GM12891 (cell line): ENCODE measurements around the gene EDC4.

Experiments
- DNase-seq: peaks from one replicate; pipeline ENCODE4 v3.0.0; 2011; ENCODE audit warnings: low spot score; ENCODE audit not compliant: insufficient read length
- FAIRE-seq: peaks from 2 replicates; lab custom pipeline; 2011; peaks lifted over from hg19 to GRCh38; lab: Jason Lieb, UNC
- PAX5 ChIP-seq: IDR thresholded peaks from 2 replicates; pipeline ENCODE4 v1.6.1; 2011; ENCODE audit warnings: low read length, moderate library complexity, mild to moderate bottlenecking; ENCODE audit not compliant: insufficient read depth, severe bottlenecking
- POLR2A ChIP-seq: IDR thresholded peaks from 2 replicates; pipeline ENCODE4 v1.6.1; 2011; ENCODE audit warnings: low read depth, low read length, control low read depth
- POLR2AphosphoS5 ChIP-seq: IDR thresholded peaks from 2 replicates; pipeline ENCODE4 v1.6.1; 2011; ENCODE audit warnings: low read depth, low read length, control low read depth
- POU2F2 ChIP-seq: IDR thresholded peaks from 2 replicates; pipeline ENCODE4 v1.6.1; 2011; ENCODE audit warnings: low read depth, mild to moderate bottlenecking, control low read depth, low read length, moderate library complexity
- SPI1 ChIP-seq: IDR thresholded peaks from 2 replicates; pipeline ENCODE4 v1.6.1; 2011; ENCODE audit warnings: low read depth, low read length, control low read depth
- TAF1 ChIP-seq: IDR thresholded peaks from 2 replicates; pipeline ENCODE4 v1.6.1; 2011; ENCODE audit warnings: low read depth, low read length, control low read depth

The EDC4 gene

GRCh38 chr16:67847064-67847861 lies 25.6 kb upstream of the EDC4 start, which contains the start of gene CENPT:
TSS of gene CENPT (minus strand) at chr16:67847693. CDS start at chr16:67833859, 13,834 bp downstream.
- TF ChIP-seq SPI1, result no peak
- TF ChIP-seq POLR2AphosphoS5, result no peak
- TF ChIP-seq TAF1, result no peak; the same call in 1 of the 2 replicates
- no peak for TF ChIP-seq POLR2A
- no peak for TF ChIP-seq POU2F2
- no peak for TF ChIP-seq PAX5
- FAIRE-seq, result no peak
- peak; percentile 80 for DNase-seq

GRCh38 chr16:67848118-67848517 lies 24.7 kb upstream of the EDC4 start:
- no peak for FAIRE-seq
- no peak for TF ChIP-seq POU2F2
- no peak for TF ChIP-seq POLR2AphosphoS5
- TF ChIP-seq POLR2A, result no peak
- no peak for TF ChIP-seq PAX5
- TF ChIP-seq SPI1, result no peak
- TF ChIP-seq TAF1, result no peak

GRCh38 chr16:67853670-67854069 lies 19.2 kb upstream of the EDC4 start:
- no peak for FAIRE-seq
- no peak for DNase-seq
- TF ChIP-seq POLR2AphosphoS5, result no peak
- TF ChIP-seq PAX5, result no peak
- TF ChIP-seq POU2F2, result no peak
- TF ChIP-seq SPI1, result no peak
- TF ChIP-seq POLR2A, result no peak
- TF ChIP-seq TAF1, result no peak

More at GRCh38 chr16:67848118-67848517, 24.7 kb upstream of the EDC4 start:
- DNase-seq, result no peak

- TF ChIP-seq TAF1 (no peak), POU2F2 (no peak), POLR2A (no peak), PAX5 (no peak), POLR2AphosphoS5 (no peak), SPI1 (no peak)
- no peak for DNase-seq
- no peak for FAIRE-seq
Observed at GRCh38 chr16:67855789-67856188, 17.1 kb upstream of the EDC4 start.

- DNase-seq (no peak), FAIRE-seq (no peak)
- no peak for TF ChIP-seq POLR2A
- no peak for TF ChIP-seq PAX5
- no peak for TF ChIP-seq POLR2AphosphoS5
- no peak for TF ChIP-seq SPI1
- no peak for TF ChIP-seq TAF1
- no peak for TF ChIP-seq POU2F2
Observed at GRCh38 chr16:67856927-67857546, 15.8 kb upstream of the EDC4 start.

GRCh38 chr16:67857547-67858233 lies 15.2 kb upstream of the EDC4 start:
- DNase-seq, result no peak

GRCh38 chr16:67858500-67858899 lies 14.4 kb upstream of the EDC4 start:
- no peak for FAIRE-seq
- DNase-seq, result no peak
- no peak for TF ChIP-seq POLR2A
- TF ChIP-seq SPI1, result no peak
- TF ChIP-seq PAX5, result no peak
- no peak for TF ChIP-seq TAF1
- no peak for TF ChIP-seq POLR2AphosphoS5
- no peak for TF ChIP-seq POU2F2

More at GRCh38 chr16:67857547-67858233, 15.2 kb upstream of the EDC4 start:
- TF ChIP-seq SPI1 (peak; percentile 64), TAF1 (no peak)
- no peak for FAIRE-seq

- DNase-seq, result no peak
- TF ChIP-seq SPI1 (no peak), POU2F2 (no peak), POLR2AphosphoS5 (no peak; the same call in 1 of the 2 replicates), TAF1 (no peak), PAX5 (no peak), POLR2A (no peak)
Observed at GRCh38 chr16:67860589-67861398, 12.1 kb upstream of the EDC4 start.

More at GRCh38 chr16:67860589-67861398, 12.1 kb upstream of the EDC4 start:
- FAIRE-seq, result no peak
